GM21423 (cell line): ENCODE results near the gene STARD13.

ENCODE experiments used
- ATAC-seq: cut with Tn5 transposase; IDR thresholded peaks from one replicate; pipeline ENCODE4 v1.9.1; 2021; ENCODE audit warnings: mild to moderate bottlenecking, moderate library complexity; ENCODE audit not compliant: unreplicated experiment

The STARD13 gene

DNA sequence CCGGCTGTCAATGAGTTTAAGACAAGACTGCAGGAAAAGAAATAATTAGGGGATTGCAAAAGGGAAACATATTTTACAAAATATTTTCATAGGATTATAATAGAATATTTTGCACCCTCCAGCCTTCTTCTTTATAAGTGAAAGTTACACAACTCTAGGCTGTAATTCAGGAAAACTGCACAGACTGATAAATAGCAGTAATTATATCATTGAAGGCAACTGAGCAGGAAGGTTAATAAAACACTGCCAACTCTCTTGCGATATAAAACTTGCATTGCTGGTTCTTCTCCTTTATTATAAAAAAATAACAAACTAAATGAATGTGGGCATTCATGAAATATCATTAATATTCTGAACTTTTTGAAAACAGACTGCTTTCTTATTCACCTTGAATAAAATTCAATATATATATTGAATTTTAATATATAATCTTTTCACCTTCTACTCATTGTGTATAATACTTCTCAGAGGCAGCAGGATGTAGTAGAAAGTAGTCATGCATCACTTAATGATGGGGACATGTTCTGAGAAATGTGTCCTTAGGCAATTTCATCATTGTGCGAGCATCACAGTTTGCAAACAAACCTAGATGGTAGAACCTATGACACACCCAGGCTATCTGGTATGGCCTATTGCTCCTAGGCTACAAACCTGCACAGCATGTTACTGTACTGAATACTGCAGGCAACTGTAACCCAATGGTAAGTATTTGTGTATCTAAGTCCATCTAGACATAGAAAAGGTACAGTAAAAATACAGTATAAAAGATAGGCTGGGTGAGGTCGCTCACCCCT lies 24.9 kb upstream of the STARD13 start:
- ATAC-seq: no peak

GRCh38 chr13:33308863-33309262 lies 23.3 kb upstream of the STARD13 start:
- no peak for ATAC-seq

GRCh38 chr13:33307843-33308242 lies 22.3 kb upstream of the STARD13 start:
- no peak for ATAC-seq

GRCh38 chr13:33303855-33304597 lies 18.5 kb upstream of the STARD13 start:
- no peak for ATAC-seq

DNA sequence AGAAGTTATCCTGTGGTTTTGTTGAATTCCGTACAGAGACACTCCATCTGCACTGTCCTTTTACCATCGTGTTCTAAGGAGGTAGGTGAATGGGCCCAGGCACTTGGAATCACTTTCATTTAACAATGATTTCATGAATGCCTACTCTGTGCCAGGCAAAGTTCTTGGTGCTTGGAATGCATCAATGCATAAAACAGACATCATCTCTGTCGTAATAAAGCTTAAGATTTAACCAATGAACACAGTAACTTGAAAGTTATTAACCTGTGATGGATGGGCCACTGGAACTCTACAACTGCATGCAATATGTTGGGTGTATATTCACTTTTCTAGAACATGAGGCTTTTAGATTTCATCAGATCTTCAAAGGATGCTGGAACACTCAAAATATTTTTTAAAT lies 14.1 kb upstream of the STARD13 start:
- ATAC-seq: no peak

DNA sequence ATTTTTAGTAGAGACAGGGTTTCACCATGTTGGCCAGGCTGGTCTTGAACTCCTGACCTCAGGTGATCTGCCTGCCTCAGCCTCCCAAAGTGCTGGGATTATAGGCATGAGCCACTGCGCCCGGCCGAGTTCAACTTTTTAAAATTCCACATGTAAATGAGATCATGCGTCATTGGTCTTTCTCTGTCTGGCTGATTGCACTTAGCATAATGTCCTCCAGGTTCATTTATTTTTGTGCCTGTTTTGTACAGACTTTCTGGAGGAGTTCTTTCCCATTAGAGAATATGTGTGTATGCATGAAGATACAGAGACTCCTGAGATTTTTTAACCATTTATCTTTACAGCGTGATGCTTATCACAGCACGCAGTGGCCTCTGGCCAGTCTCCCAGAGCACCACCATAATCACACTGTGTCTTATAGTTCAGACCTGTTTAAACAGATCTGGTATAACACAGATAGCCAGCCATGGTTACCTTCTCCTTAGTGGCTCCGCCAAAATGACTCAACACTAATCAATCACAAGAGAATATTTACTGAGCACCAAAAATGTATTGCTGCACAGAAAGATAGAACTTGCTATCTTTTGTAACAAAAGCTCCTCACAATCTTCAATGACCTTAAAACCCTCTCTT lies 11.4 kb upstream of the STARD13 start:
- no peak for ATAC-seq

- no peak for ATAC-seq
Observed at GRCh38 chr13:33292712-33293111, 7.2 kb upstream of the STARD13 start.

GRCh38 chr13:33290421-33290965 lies 4.9 kb upstream of the STARD13 start:
- no peak for ATAC-seq

DNA sequence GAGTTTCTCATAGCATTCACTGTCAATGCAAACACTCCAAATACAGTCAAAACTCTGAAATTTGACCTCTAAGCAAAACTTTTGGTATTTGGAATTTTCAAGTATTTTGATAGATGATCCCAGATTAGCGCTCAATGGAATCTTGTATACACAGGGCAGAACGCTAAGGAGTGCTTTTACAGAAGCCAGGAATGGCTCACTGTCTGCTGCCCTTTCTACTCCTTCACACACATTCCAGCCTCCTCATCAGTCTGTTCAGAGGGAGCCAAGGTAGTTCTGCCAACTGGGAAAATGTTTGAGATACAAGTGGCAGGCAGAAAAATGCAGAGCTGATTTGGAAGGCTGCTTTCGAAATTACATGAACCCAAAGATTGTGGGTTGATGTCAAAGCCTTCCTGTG lies 4.4 kb upstream of the STARD13 start:
- no peak for ATAC-seq

DNA sequence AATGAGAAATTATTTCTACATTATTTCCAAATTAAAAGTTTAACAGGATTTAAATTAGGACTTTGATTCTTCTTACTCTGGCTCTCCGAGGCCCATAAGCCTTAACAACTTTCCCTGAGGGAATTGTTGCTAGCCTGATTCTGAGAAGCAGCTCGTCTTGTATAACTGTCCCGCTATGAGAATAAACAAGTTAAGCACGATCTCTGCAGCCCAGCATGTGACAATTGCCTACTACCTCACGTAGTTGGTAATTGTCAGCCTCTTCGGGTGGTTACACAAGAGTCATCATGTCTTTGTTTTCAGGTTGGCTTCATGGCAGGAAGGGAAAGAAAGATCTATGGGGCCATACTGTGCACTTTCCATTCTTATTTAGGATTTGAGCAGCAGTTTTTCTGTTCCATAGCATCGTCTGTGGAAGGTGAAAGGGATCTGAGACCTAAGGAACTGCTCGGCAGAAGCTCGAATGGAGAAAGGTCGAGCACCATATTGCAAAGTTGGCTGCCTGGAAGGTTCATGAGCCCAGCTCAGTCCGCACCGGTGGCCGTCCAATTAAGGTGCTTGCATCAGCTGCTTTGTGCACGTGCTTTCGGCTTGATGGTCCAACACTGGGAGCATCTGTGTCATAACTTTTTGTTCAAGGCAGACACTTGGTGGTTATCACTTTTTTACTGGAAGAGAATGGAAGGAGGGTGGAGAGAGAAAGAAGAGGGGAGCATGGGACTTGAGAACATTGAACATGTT lies 1.8 kb upstream of the STARD13 start:
- ATAC-seq: no peak

- no peak for ATAC-seq
Observed at GRCh38 chr13:33286128-33286527, 573 bp upstream of the STARD13 start.

GRCh38 chr13:33284916-33285315 lies 639 bp downstream of the STARD13 start:
- peak; percentile 16 for ATAC-seq

GRCh38 chr13:33284031-33284430 lies 1.5 kb downstream of the STARD13 start:
- no peak for ATAC-seq

- ATAC-seq: no peak
Observed at GRCh38 chr13:33283195-33283911, 2.2 kb downstream of the STARD13 start.

DNA sequence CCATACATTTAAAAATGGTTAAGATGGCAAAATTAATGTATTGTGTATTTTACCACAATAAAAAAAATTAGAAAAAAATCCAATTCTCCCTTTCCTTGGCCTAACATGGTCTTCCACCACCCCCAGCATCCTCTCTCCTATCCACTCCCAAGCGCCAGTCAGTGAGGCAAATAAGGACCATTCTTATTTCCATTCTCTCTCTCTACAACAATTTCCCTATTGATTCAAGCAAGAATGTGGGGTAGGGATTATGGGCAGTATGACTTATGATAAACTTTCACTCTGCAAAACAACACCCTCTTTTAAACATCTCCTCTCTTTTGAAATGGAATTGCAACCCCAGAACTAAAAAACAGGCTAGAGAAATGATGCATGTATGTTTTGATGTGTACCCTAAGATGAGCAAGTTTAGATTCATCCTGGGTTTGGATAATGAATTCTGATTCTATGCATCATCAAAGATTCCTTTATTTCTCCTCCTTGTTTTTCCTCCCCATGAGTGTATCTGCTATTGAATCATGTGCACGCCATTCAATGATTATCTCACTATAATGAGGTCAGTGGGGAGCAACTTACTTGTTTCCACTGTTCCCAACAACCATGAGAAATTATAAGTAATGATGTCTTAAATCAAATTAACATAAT lies 3.5 kb downstream of the STARD13 start:
- no peak for ATAC-seq

DNA sequence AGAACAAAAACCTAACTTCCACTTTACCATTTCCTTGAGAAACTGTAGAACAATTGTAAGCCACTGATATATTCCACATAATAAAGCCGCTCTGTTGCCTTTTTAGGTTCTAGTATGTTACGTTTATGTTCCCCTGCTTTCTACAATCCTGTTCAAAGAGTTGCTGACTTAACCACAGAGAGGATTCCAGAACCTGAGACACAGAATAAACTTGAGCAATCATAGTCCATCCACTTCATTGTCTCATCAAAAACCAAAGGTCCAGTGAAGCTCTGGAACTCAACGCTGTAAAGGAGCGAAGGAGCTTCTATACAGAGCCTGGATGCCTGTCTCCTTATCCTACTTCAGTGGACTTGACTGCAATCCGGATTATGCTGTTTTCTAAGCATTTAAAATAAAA lies 4.6 kb downstream of the STARD13 start:
- no peak for ATAC-seq

DNA sequence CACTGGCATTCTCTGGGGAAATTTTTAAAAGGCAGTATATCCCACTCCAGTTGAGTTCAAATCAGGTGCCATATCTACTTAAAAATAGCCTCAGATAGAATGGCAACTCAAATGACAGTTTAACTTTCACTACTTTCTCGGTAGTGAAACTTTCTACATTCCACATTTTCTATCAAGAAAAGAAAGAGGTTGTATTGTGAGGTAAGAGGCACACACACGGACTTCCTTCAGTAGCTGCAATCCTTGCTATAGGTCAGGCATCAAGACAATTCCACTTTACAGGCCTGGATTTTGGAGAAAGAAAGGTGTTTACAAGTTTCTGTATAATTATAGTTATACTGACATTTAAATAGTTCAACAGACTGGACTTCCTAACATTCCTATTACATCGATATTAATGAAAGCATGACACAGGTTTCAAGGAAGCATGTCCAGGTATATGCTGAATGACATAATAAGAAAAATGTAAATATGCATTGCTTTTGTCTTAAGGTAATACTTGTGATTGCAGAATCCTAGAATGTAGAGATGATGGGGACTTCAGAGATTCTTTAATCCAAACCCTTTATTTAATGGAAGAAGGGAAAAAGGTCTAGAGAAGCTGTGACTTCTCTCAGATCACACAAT lies 5.2 kb downstream of the STARD13 start:
- ATAC-seq: no peak

- ATAC-seq: no peak
Observed at GRCh38 chr13:33279414-33280278, 5.9 kb downstream of the STARD13 start.
